Measurements from ENCODE around the gene RBM14.
A peak's percentile ranks its signal among the peaks of the same experiment; 100 is the strongest.
"Not testable (repeated sequence)": the region's sequence is repeated elsewhere in the genome, so short reads cannot be mapped to it uniquely, and the experiment has no call there.

RBM14 gene

DNA sequence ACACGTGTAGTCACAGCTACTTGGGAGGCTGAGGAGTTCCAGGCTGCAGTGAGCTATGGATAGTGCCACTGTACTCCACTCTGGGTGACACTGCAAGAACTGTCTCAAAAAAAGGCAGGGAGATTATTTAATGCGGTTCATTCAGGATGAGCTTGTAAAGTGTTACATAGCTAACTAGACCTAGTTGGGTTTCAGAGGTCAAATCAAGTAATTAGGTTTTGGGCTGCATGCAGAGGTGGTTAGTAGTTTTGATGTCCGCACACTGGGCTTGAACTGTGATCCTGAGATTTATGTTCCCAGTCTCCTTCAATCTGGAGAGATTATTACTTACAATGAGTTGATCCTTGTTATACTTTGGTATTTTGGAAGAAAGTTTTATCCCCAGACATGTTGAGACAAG lies 20.0 kb downstream of the RBM14 start:
- no peaks in the 10 kb centered on the region for H3K27me3 ChIP-seq (replicated peaks; ENCODE audit: control insufficient read depth, insufficient read depth, low read length)
- TF ChIP-seq, protein P1, sequence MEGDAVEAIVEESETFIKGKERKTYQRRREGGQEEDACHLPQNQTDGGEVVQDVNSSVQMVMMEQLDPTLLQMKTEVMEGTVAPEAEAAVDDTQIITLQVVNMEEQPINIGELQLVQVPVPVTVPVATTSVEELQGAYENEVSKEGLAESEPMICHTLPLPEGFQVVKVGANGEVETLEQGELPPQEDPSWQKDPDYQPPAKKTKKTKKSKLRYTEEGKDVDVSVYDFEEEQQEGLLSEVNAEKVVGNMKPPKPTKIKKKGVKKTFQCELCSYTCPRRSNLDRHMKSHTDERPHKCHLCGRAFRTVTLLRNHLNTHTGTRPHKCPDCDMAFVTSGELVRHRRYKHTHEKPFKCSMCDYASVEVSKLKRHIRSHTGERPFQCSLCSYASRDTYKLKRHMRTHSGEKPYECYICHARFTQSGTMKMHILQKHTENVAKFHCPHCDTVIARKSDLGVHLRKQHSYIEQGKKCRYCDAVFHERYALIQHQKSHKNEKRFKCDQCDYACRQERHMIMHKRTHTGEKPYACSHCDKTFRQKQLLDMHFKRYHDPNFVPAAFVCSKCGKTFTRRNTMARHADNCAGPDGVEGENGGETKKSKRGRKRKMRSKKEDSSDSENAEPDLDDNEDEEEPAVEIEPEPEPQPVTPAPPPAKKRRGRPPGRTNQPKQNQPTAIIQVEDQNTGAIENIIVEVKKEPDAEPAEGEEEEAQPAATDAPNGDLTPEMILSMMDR (IDR thresholded peaks at IDR 0.05; ENCODE audit: insufficient read depth, low read length, poor library complexity, severe bottlenecking) = no peak
- H3K36me3 ChIP-seq (ENCODE audit: control insufficient read depth, insufficient read depth, low read length) = peaks cover 6% of the 10 kb centered on the region
- DNase-seq (ENCODE audit: extremely low read depth, insufficient read length) = no peak
- H3K4me3 ChIP-seq (replicated peaks; ENCODE audit: low read depth, low read length) = no peak overlapping the region

DNA sequence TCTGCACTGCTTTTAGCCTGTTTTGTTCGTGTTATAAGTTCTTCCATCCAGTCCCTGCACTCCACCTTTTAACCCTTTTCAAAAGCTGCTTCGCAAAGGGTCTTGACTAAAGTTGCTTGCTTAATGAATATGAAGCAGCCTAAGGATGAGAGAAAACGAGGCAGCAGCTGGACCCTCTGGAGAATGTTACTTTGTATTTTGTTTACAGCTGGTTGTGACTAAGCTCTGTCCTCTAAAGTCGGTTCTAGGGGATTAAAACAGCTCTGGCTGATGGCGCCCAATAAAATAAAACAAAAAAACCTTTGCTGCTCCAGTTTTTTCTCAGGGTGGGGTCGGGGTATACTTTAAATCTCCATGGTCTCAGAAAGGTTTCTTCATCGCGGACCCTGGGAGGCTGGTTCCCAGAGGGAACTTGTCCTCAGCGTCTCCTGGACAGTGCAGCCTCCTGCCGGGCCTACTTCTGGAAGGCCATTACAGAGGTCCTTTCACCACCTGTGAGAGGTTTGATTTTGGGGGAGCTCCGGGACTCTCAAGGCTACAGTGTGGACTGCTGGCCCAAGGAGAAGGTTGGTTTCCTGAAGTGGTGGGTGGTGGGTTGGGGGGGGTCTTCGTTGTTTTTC lies 21.2 kb downstream of the RBM14 start:
- Histone ChIP-seq H3K4me3 (replicated peaks; ENCODE audit: low read depth, low read length) (peak overlapping the region; percentile 47), H3K36me3 (ENCODE audit: control insufficient read depth, insufficient read depth, low read length) (peaks cover 5% of the 10 kb centered on the region), H3K27me3 (replicated peaks; ENCODE audit: control insufficient read depth, insufficient read depth, low read length) (no peaks in the 10 kb centered on the region)
- no peak for DNase-seq (ENCODE audit: extremely low read depth, insufficient read length)
- TF ChIP-seq, protein P1 (IDR thresholded peaks at IDR 0.05; ENCODE audit: insufficient read depth, low read length, poor library complexity, severe bottlenecking) = no peak

DNA sequence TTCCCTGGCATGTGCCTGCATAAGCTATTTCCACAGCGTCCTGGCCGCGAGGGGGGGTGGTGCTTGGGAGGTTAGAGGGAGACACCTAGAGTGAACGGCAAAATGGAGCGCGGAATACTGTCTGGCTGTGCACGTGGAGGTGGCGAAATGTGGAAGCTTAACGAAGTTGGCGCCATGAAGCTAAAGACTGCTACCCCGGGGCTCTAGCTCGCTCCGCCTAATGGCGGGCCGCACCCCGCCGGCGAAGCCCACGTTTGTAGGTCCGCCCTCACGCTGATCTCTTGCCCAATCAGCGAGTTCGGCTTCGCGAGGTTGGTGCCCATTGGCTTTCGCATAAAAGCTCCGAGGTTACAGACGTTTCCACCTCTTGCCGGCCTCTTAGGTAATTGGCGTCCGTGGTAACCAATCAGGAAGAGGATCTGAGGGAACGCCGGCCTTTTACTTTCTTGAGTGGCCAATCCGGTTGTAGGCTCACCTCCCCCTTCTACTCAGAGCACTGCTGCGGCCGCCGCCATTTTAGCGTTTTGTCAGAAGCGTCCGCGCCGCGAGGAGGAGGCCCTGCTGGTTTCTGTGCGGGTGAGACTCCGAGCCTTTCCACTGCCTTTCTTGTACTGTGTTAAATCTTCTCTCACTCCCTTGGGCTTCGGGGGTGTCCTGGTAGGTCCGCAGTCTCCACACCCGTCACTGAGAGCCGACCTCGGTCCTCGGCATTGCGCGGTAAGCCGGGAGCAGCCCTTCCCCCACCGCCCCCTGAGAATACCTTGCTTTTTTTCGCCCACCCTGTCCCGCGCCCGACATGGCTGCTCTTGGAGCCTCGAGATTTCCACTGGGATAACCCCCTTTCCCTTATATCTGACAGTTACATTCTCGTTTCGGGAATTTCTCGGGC lies 22.0 kb downstream of the RBM14 start, which contains the start of gene RBM4:
RBM4 (plus strand) TSS at position 527 of the 889 bp plus-strand sequence. CDS start 1,009 bp downstream, outside the sequence.
- Histone ChIP-seq H3K36me3 (ENCODE audit: control insufficient read depth, insufficient read depth, low read length) (peaks cover 7% of the 10 kb centered on the region), H3K27me3 (replicated peaks; ENCODE audit: control insufficient read depth, insufficient read depth, low read length) (no peaks in the 10 kb centered on the region), H3K4me3 (replicated peaks; ENCODE audit: low read depth, low read length) (peak within 1 kb of the TSS; percentile 87)
- DNase-seq (ENCODE audit: extremely low read depth, insufficient read length) = peak; percentile 93
- TF ChIP-seq, protein P1 (IDR thresholded peaks at IDR 0.05; ENCODE audit: insufficient read depth, low read length, poor library complexity, severe bottlenecking) = no peak

DNA sequence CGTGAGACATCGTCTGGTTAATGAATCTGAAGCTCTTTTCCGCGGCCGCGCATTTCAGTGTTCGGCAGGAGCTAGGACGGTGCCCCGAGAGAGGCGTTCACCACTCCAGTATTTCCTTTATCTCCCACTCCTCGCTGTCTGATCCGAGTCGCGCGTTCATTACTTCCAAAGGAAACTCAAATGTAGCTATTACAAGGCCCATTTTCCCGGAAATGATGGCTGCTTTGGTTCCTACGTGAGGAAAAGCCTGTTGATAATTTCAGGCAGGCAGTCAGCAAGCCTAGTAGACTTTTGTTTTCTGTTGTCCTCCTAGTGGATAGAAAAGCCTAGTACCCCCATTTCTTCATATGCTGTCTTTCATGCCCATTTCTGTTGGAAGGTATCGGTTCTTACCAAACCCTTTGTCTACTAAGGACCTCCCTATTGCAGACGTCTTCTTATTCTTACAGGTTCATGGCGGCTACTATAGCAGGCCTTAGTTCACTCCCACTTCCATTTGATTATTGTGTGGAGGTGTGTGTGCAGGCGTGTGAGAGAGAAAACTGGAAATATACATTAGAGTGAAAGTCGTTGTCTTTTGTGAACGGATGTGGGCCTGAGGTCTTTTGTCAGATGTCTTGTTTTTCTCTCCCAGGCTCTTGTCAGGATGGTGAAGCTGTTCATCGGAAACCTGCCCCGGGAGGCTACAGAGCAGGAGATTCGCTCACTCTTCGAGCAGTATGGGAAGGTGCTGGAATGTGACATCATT lies 22.8 kb downstream of the RBM14 start:
- peaks cover 13% of the 10 kb centered on the region for H3K36me3 ChIP-seq (ENCODE audit: control insufficient read depth, insufficient read depth, low read length)
- H3K4me3 ChIP-seq (replicated peaks; ENCODE audit: low read depth, low read length) = peak overlapping the region; percentile 87
- H3K27me3 ChIP-seq (replicated peaks; ENCODE audit: control insufficient read depth, insufficient read depth, low read length) = no peaks in the 10 kb centered on the region
- TF ChIP-seq, protein P1 (IDR thresholded peaks at IDR 0.05; ENCODE audit: insufficient read depth, low read length, poor library complexity, severe bottlenecking) = no peak
- no peak for DNase-seq (ENCODE audit: extremely low read depth, insufficient read length)

DNA sequence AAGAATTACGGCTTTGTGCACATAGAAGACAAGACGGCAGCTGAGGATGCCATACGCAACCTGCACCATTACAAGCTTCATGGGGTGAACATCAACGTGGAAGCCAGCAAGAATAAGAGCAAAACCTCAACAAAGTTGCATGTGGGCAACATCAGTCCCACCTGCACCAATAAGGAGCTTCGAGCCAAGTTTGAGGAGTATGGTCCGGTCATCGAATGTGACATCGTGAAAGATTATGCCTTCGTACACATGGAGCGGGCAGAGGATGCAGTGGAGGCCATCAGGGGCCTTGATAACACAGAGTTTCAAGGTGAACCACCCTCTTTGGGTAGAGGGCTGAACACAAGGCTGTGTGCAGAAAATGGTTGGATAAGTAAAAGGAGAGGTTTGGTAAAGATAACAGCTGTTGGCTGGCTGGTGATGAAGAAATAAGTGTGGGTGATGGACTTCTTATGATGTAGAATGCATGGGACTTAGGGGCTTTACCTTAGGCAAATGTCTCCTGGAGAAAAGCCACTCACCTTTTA lies 23.4 kb downstream of the RBM14 start:
- H3K36me3 ChIP-seq (ENCODE audit: control insufficient read depth, insufficient read depth, low read length) = peaks cover 13% of the 10 kb centered on the region
- peak overlapping the region; percentile 87 for H3K4me3 ChIP-seq (replicated peaks; ENCODE audit: low read depth, low read length)
- H3K27me3 ChIP-seq (replicated peaks; ENCODE audit: control insufficient read depth, insufficient read depth, low read length); DNase-seq (ENCODE audit: extremely low read depth, insufficient read length): not testable (repeated sequence)
